ENCODE measurements around the gene SSBP3. TPM values are rescaled to one million over a fixed set of nuclear protein-coding genes. Genes with fewer than 3 reads are reported as not detected.

SSBP3 gene
- total and polyA plus RNA-seq, 2 experiments from 2014 or later, result 47.4 to 68.6 TPM

DNA sequence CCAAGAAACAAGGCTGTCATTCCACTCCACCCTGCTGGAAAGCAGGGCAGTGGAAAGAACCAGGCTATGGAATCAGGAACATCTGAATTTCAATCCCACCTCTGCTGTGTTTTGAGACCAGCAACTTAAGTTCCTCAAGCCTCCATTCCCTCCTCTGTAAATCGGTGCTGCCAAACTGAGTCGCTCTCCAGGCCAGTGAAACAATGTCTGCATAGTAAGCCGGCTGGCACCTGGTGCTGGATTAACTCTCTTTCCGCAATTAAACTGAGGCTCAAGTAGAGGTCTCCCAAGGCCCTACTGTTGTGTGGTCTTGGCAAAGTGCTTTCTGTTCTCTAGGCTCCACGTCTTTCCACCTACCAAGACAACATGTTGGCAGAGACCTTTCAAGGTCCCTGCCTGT lies 65.3 kb downstream of the SSBP3 start:
- H3K27ac Mint-ChIP-seq, result peak overlapping the region; percentile 31; the same call in 1 of the 2 replicates
- no peak for ATAC-seq
- Histone ChIP-seq H2AFZ (no peak overlapping the region), H3K9me2 (ENCODE audit: insufficient read depth) (no peaks in the 10 kb centered on the region), H3K4me3 (no peak overlapping the region), H3K27me3 (ENCODE audit: insufficient read depth) (no peaks in the 10 kb centered on the region), H3K36me3 (ENCODE audit: insufficient read depth) (no peaks in the 10 kb centered on the region), H3K79me2 (replicated peaks; ENCODE audit: insufficient read depth) (peaks cover 100% of the 10 kb centered on the region), H3F3A (replicated peaks; ENCODE audit: low read depth) (peaks cover 9% of the 10 kb centered on the region; the same call in 1 of the 2 replicates), H3K4me1 (ENCODE audit: insufficient read depth) (peaks cover 76% of the 10 kb centered on the region), H3K27ac (ENCODE audit: low read depth) (peak overlapping the region; percentile 80; the same call in 1 of the 2 replicates), H3K4me2 (peak overlapping the region; percentile 26; the same call in 1 of the 2 replicates), H4K20me1 (replicated peaks; ENCODE audit: insufficient read depth) (peaks cover 27% of the 10 kb centered on the region)
- peaks cover 85% of the 10 kb centered on the region for H3K4me1 Mint-ChIP-seq
- peaks cover 7% of the 10 kb centered on the region; the same call in 2 of the 3 replicates for H3K36me3 Mint-ChIP-seq (ENCODE audit: low read depth)
- H3K4me3 Mint-ChIP-seq, result no peak overlapping the region; the same call in 2 of the 3 replicates
- TF ChIP-seq POLR2AphosphoS5 (IDR thresholded peaks at IDR 0.05; ENCODE audit: low read depth), result no peak
- TF ChIP-seq, protein P1, sequence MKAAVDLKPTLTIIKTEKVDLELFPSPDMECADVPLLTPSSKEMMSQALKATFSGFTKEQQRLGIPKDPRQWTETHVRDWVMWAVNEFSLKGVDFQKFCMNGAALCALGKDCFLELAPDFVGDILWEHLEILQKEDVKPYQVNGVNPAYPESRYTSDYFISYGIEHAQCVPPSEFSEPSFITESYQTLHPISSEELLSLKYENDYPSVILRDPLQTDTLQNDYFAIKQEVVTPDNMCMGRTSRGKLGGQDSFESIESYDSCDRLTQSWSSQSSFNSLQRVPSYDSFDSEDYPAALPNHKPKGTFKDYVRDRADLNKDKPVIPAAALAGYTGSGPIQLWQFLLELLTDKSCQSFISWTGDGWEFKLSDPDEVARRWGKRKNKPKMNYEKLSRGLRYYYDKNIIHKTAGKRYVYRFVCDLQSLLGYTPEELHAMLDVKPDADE (IDR thresholded peaks at IDR 0.05), result no peak
- no peak for TF ChIP-seq CREB1 (CRISPR knock-in tag; IDR thresholded peaks at IDR 0.05; ENCODE audit: low read depth)
- TF ChIP-seq, protein P2, sequence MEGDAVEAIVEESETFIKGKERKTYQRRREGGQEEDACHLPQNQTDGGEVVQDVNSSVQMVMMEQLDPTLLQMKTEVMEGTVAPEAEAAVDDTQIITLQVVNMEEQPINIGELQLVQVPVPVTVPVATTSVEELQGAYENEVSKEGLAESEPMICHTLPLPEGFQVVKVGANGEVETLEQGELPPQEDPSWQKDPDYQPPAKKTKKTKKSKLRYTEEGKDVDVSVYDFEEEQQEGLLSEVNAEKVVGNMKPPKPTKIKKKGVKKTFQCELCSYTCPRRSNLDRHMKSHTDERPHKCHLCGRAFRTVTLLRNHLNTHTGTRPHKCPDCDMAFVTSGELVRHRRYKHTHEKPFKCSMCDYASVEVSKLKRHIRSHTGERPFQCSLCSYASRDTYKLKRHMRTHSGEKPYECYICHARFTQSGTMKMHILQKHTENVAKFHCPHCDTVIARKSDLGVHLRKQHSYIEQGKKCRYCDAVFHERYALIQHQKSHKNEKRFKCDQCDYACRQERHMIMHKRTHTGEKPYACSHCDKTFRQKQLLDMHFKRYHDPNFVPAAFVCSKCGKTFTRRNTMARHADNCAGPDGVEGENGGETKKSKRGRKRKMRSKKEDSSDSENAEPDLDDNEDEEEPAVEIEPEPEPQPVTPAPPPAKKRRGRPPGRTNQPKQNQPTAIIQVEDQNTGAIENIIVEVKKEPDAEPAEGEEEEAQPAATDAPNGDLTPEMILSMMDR (conservative IDR thresholded peaks at IDR 0.05; ENCODE audit: low read depth in 2 of 2), result no peak
- TF ChIP-seq JUNB (IDR thresholded peaks at IDR 0.05; ENCODE audit: unreplicated experiment), result no peak
- TF ChIP-seq, protein P3, sequence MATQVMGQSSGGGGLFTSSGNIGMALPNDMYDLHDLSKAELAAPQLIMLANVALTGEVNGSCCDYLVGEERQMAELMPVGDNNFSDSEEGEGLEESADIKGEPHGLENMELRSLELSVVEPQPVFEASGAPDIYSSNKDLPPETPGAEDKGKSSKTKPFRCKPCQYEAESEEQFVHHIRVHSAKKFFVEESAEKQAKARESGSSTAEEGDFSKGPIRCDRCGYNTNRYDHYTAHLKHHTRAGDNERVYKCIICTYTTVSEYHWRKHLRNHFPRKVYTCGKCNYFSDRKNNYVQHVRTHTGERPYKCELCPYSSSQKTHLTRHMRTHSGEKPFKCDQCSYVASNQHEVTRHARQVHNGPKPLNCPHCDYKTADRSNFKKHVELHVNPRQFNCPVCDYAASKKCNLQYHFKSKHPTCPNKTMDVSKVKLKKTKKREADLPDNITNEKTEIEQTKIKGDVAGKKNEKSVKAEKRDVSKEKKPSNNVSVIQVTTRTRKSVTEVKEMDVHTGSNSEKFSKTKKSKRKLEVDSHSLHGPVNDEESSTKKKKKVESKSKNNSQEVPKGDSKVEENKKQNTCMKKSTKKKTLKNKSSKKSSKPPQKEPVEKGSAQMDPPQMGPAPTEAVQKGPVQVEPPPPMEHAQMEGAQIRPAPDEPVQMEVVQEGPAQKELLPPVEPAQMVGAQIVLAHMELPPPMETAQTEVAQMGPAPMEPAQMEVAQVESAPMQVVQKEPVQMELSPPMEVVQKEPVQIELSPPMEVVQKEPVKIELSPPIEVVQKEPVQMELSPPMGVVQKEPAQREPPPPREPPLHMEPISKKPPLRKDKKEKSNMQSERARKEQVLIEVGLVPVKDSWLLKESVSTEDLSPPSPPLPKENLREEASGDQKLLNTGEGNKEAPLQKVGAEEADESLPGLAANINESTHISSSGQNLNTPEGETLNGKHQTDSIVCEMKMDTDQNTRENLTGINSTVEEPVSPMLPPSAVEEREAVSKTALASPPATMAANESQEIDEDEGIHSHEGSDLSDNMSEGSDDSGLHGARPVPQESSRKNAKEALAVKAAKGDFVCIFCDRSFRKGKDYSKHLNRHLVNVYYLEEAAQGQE (IDR thresholded peaks at IDR 0.05; ENCODE audit: unreplicated experiment), result no peak
- no peak for TF ChIP-seq ZNF114 (CRISPR knock-in tag; IDR thresholded peaks at IDR 0.05)
- TF ChIP-seq ZNF331 (CRISPR knock-in tag; IDR thresholded peaks at IDR 0.05; ENCODE audit: low read depth), result no peak
- no peak for TF ChIP-seq NANOG (IDR thresholded peaks at IDR 0.05; ENCODE audit: borderline replicate concordance)
- TF ChIP-seq, protein P4, sequence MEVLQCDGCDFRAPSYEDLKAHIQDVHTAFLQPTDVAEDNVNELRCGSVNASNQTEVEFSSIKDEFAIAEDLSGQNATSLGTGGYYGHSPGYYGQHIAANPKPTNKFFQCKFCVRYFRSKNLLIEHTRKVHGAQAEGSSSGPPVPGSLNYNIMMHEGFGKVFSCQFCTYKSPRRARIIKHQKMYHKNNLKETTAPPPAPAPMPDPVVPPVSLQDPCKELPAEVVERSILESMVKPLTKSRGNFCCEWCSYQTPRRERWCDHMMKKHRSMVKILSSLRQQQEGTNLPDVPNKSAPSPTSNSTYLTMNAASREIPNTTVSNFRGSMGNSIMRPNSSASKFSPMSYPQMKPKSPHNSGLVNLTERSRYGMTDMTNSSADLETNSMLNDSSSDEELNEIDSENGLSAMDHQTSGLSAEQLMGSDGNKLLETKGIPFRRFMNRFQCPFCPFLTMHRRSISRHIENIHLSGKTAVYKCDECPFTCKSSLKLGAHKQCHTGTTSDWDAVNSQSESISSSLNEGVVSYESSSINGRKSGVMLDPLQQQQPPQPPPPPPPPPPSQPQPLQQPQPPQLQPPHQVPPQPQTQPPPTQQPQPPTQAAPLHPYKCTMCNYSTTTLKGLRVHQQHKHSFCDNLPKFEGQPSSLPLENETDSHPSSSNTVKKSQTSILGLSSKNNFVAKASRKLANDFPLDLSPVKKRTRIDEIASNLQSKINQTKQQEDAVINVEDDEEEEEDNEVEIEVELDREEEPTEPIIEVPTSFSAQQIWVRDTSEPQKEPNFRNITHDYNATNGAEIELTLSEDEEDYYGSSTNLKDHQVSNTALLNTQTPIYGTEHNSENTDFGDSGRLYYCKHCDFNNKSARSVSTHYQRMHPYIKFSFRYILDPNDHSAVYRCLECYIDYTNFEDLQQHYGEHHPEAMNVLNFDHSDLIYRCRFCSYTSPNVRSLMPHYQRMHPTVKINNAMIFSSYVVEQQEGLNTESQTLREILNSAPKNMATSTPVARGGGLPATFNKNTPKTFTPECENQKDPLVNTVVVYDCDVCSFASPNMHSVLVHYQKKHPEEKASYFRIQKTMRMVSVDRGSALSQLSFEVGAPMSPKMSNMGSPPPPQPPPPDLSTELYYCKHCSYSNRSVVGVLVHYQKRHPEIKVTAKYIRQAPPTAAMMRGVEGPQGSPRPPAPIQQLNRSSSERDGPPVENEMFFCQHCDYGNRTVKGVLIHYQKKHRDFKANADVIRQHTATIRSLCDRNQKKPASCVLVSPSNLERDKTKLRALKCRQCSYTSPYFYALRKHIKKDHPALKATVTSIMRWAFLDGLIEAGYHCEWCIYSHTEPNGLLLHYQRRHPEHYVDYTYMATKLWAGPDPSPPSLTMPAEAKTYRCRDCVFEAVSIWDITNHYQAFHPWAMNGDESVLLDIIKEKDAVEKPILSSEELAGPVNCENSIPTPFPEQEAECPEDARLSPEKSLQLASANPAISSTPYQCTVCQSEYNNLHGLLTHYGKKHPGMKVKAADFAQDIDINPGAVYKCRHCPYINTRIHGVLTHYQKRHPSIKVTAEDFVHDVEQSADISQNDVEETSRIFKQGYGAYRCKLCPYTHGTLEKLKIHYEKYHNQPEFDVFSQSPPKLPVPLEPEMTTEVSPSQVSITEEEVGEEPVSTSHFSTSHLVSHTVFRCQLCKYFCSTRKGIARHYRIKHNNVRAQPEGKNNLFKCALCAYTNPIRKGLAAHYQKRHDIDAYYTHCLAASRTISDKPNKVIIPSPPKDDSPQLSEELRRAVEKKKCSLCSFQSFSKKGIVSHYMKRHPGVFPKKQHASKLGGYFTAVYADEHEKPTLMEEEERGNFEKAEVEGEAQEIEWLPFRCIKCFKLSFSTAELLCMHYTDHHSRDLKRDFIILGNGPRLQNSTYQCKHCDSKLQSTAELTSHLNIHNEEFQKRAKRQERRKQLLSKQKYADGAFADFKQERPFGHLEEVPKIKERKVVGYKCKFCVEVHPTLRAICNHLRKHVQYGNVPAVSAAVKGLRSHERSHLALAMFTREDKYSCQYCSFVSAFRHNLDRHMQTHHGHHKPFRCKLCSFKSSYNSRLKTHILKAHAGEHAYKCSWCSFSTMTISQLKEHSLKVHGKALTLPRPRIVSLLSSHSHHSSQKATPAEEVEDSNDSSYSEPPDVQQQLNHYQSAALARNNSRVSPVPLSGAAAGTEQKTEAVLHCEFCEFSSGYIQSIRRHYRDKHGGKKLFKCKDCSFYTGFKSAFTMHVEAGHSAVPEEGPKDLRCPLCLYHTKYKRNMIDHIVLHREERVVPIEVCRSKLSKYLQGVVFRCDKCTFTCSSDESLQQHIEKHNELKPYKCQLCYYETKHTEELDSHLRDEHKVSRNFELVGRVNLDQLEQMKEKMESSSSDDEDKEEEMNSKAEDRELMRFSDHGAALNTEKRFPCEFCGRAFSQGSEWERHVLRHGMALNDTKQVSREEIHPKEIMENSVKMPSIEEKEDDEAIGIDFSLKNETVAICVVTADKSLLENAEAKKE (CRISPR knock-in tag; IDR thresholded peaks at IDR 0.05), result no peak
- no peak for TF ChIP-seq STAT1 (IDR thresholded peaks at IDR 0.05; ENCODE audit: unreplicated experiment)
- no peak for TF ChIP-seq EZH2phosphoT487 (IDR thresholded peaks at IDR 0.05; ENCODE audit: unreplicated experiment)
- no peak for TF ChIP-seq EZH2 (IDR thresholded peaks at IDR 0.05; ENCODE audit: low read depth, unreplicated experiment)
- DNase-seq (ENCODE audit: low spot score), result no peak
- H3K27me3 Mint-ChIP-seq (ENCODE audit: insufficient read depth, low read depth, poor library complexity), result peaks cover 19% of the 10 kb centered on the region
- H3K9me3 Mint-ChIP-seq, result no peaks in the 10 kb centered on the region
